ENCODE measurements around the gene TPI1. TPM values are rescaled to one million over a fixed set of nuclear protein-coding genes. Genes with fewer than 3 reads are reported as not detected.
"Not testable (repeated sequence)": the region's sequence is repeated elsewhere in the genome, so short reads cannot be mapped to it uniquely, and the experiment has no call there.

Gene TPI1
- total RNA-seq, 1 donor from 2014 or later, result 958 TPM

DNA sequence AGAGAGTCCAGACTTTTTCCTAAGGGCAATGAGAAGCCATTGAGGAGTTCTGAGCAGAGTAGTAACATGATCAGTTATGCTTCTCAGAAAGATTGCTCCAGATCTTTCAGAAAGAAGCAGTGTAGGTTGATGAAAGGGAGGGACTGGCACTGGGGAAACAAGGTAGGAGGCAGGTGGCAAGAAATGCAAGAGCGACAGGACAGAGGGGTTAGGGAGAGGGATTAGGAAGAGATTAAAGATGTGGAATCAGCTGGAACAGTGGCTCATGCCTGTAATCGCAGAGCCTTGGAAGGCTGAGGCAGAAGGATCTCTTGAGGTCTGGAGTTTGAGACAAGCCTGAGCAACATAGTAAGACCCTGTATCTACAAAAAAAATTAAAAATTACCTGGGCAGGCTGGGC is 19.7 kb upstream of the TPI1 start:
- no peak for DNase-seq (ENCODE audit: low read depth in 2 of 2)

DNA sequence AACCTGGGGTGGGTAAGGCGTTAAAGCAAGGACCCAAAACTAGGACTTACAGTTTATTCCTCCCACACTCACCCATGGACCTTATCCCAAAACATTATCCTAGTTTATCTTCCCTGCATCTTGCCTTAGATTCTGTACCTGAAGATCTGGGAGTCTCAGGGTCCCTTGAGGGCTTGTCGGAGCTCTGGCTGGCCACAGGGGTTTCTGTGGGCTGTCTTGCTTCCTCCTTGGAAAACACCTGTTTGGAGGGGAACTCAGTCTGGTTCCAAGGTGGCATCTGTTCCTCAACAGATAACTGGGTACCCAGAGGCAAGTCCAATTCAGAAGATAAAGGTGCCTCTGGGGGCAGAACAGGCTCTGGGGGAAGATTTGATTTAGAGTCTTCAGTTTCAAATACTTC is 17.9 kb upstream of the TPI1 start:
- no peak for DNase-seq (ENCODE audit: low read depth in 2 of 2)

DNA sequence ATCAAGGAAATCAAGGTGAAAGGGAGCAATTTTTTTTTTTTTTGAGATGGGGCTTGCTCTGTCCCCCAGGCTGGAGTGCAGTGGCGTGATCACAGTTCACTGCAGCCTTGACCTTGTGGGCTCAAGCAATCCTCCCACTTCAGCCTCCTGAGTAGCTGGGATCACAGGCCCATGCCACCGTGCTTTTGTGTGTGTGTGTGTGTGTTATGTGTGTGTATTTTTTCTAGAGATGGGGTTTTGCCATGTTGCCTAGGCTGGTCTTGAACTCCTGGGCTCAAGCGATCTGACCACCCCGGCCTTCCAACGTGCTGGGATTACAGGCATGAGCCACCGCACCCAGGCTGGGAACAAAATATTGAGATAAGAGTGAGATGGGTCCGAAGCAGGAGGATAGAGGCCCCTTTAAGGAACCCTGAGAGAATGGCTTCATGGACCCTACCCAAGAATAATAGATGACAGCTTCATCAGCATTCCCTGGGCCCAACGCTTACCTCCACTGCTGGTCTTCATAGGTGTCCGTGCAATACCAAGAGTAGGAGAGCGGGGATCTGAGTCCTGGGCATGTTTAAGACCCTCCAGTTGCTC is 17.3 kb upstream of the TPI1 start:
- DNase-seq (ENCODE audit: low read depth in 2 of 2), result no peak

DNA sequence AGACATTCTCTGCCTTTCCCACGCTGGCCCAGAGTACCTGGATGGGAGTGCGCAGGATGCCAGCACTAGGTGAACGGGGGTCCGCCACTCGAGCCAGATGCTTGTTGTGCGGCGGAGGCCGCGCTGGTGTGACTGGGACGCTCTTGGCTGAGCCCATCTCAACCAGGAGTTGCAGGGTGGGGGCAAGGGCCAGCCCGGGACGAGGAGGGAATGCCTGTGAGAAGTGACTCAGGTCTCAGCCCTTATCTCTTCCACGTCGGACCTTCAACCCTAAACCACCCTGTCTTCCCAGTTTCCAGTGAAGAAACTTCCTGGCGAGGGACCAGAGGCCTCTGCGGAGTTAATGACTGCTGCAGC is 16.6 kb upstream of the TPI1 start:
- no peak for DNase-seq (ENCODE audit: low read depth in 2 of 2)

DNA sequence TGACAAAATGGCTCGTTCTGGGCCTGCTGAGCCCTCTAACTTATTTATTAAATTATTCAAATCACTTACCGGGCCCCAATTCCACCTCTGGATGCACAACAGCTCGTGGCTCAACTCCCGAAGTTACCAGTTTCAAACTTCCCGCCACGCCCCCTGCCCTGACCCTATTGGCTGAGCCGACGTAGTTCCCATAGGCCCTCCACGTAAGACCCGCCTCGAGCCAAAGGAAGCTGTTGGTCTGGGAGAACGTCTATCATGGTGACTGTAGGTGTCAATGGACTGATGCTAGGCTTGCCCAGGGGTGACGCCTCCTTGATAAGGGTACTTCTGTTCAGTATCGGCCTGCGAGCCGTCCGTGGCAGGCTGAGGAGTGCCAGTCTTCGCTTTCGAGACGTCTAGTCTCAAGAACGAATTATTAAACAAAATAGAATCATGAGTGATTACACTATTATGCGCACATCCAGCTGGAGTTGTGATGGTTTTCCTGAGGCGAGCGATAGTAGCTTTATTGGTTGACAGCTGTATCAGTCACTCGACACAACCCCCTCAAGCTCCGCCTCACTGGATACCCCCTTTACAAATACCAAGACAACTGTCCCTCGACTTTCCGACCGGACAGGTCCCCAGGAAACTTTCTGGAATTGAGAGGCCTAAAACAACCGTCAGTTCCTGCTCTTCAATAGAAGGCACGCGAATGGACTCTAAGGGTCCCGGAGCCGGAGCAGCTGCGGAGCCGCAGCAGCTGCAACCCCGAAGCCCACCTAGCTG is 16.0 kb upstream of the TPI1 start, which contains the start of gene CDCA3:
Gene CDCA3, minus strand, starts transcription at position 134 of the 768 bp plus-strand sequence. CDS start 334 bp downstream, outside the sequence.
- DNase-seq (ENCODE audit: low read depth in 2 of 2), result peak; percentile 99

DNA sequence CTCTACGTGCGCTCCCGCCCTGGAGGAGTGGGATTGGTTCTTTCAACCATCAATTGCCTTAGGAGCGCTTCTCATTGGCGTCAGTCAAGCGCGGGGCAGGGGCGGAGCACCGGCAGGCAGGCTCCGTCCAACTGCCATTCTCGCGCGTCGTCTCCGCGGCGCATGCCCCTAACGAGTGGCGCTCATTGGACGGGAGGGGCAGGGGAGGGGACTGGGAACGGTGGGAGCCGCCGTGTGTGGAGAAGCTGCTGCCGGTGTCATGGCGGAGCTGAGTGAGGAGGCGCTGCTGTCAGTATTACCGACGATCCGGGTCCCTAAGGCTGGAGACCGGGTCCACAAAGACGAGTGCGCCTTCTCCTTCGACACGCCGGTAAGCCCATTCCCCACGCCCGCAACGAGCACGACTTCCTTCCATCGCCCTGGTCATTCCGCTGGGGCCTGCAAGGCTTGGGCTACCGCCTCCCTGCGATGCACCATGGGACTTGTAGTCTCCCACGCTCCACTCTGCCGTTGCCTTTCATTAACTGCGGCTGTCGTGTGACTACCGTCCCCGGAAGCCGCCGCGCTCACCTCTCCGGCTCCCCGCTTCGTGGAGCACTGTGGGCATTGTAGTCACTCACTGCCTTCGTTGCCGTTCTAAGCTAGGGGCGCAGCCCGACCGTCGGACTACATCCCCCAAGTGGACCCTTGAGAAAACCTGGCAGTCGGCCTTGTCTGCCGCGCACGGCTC is 15.2 kb upstream of the TPI1 start, which contains the start of gene USP5:
Gene USP5, plus strand, starts transcription at position 230 of the 730 bp plus-strand sequence. Its CDS starts 30 bp downstream, at position 260.
- peak; percentile 100 for DNase-seq (ENCODE audit: low read depth in 2 of 2)

DNA sequence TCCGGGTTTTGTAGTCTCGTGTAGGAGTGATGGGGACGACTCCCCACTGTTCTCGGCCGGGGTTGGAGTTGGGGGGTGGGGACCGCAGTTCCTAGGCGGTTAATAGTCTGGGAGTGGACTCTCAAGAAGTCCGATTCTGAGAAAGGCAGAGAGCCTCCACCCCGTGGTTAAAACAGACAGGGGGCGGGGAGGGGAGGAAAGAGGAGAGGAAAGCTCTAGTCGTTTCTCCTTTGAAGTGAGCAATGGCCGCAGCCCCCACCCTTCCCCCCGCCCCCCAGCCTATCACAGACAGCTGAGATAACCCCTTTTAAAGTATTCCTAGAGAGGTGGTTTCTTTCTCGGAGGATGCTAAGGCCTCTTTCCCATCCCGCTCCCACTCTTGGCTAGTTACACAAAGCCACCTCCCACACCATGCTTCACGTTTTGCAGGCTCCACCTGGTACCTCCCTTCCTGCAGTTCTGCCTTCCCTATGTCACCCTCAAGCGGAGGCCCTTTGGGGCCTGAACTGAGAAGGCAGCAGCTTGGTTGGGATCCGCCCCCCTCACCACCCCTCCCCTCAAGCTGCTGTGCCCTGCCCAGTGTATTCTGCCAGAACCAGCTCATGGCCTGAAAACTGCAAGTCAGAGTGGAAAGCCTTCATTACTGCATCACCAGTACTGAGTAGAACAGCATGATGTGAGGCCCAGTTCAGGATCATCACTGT is 14.5 kb upstream of the TPI1 start:
- peak; percentile 66 for DNase-seq (ENCODE audit: low read depth in 2 of 2)

DNA sequence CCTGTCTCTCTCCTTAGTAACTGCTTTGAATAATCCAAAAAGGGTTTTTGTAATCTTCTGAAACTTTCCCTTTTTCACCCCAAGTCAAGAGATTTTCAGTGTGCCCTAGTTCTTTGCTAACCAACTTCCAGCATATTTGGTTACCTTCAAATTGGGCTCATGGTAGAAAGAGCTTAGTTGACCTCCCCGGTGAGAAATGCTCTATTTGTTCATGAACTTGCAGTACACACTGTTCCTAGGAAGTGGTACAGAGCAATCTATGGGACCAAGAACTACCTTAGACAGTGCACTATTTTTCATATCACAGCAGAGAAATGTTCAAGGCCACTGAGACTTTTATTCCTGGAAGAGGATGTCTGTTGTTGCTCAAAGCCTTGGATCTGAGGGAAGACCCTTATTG is 13.7 kb upstream of the TPI1 start:
- no peak for DNase-seq (ENCODE audit: low read depth in 2 of 2)

DNA sequence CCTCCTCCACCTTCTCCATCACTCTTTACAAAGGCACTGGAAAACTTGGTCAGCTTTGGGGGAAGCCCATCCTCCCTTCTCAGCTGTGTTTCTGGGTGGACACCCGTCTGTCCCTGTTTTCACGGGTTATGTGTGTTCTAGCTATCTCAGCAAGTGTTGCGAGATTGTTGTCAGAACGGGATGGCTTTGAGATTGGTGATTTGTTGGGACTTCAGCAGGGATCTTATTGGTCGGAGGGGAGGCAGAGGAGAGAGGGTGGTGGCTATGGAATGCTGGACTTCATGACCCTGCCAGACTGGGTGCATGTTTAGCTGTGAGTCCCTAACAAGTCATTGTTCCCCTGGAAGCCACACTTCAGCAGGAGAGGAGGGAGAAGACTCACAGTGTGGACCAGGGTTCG is 13.3 kb upstream of the TPI1 start:
- no peak for DNase-seq (ENCODE audit: low read depth in 2 of 2)

DNA sequence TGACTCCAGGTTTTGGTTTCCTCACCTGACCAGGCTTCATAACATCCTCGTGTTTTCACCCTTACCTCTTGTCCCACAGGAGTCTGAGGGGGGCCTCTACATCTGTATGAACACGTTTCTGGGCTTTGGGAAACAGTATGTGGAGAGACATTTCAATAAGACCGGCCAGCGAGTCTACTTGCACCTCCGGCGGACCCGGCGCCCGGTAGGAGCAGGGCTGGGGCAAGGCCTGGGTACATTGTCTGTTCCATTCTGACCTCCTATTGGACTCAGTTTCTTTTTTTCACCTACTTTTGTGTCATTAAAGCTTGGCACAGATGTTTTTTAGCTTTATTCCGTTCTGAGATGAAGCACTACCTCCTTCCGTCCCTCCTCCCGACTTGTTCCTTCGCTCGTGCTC is 12.0 kb upstream of the TPI1 start:
- no peak for DNase-seq (ENCODE audit: low read depth in 2 of 2)

DNA sequence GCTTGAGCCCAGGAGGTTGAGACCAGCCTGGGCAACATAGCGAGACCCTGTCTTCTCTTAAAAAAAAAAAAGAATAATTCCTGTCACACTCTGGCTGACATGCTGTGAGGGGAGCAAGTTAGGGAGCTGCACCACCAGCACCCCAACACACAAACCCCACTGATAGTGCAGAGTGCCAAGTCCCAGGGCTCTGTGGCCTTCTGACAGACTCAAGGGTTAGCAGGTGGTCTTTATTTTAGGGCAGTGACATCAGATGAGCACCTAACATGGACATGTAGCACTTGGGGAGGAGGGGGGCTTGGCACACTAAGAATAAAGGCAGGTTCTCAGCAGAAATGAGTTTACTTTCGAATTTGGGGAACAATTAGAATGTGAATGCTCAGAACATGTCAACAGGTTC is 8.5 kb upstream of the TPI1 start:
- no peak for DNase-seq (ENCODE audit: low read depth in 2 of 2)

DNA sequence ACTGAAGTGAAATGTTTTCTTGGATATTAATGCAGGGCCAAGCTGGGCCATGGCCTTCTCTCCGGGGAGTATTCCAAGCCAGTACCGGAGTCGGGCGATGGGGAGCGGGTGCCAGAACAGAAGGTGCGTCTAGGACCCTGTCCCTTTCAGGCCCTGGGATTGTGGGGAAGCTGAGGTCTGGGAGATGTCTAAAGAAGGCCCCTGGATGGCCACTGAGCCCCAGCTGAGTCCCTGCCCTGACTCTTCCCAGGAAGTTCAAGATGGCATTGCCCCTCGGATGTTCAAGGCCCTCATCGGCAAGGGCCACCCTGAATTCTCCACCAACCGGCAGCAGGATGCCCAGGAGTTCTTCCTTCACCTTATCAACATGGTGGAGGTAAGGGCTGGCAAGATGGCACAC is 7.2 kb upstream of the TPI1 start:
- DNase-seq (ENCODE audit: low read depth in 2 of 2), result no peak

DNA sequence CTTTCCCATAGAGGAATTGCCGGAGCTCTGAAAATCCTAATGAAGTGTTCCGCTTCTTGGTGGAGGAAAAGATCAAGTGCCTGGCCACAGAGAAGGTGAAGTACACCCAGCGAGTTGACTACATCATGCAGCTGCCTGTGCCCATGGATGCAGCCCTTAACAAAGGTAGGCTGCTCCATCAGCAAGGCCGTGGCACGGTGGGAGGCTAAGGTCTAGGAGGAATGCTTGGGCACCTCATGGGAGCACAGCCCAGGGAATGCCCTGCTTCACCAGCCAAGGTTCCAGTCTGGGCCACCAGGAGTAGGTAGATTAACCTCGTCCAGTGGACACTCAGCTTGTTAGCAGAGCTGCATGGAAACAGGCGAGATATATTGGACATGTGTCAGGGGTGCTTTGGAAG is 6.4 kb upstream of the TPI1 start:
- no peak for DNase-seq (ENCODE audit: low read depth in 2 of 2)

DNA sequence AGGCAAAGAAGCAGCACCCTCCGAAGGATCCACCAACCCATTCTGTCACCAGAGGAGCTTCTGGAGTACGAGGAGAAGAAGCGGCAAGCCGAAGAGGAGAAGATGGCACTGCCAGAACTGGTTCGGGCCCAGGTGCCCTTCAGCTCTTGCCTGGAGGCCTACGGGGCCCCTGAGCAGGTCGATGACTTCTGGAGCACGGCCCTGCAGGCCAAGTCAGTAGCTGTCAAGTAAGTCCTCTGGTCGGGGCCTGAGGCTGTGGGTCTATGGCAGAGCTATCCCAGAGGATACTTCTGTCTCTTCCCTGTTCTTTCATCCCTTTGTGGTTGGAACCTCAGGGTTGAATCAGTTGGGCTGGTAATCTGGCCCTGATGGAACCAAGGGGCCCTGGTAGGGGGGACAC is 5.9 kb upstream of the TPI1 start:
- no peak for DNase-seq (ENCODE audit: low read depth in 2 of 2)

DNA sequence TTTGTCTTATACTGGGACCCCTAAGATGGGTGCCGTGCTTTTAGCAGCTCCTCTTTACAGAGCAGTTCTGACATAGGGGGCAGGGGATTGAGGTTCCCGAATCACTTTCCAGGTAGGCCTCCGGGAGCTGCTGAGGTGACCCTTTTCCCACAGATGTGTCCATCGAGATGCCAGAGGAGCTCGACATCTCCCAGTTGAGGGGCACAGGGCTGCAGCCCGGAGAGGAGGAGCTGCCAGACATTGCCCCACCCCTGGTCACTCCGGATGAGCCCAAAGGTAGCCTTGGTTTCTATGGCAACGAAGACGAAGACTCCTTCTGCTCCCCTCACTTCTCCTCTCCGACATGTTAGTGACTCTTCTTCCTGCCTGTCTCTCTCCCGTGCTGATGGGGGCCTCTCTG is 4.3 kb upstream of the TPI1 start:
- no peak for DNase-seq (ENCODE audit: low read depth in 2 of 2)

DNA sequence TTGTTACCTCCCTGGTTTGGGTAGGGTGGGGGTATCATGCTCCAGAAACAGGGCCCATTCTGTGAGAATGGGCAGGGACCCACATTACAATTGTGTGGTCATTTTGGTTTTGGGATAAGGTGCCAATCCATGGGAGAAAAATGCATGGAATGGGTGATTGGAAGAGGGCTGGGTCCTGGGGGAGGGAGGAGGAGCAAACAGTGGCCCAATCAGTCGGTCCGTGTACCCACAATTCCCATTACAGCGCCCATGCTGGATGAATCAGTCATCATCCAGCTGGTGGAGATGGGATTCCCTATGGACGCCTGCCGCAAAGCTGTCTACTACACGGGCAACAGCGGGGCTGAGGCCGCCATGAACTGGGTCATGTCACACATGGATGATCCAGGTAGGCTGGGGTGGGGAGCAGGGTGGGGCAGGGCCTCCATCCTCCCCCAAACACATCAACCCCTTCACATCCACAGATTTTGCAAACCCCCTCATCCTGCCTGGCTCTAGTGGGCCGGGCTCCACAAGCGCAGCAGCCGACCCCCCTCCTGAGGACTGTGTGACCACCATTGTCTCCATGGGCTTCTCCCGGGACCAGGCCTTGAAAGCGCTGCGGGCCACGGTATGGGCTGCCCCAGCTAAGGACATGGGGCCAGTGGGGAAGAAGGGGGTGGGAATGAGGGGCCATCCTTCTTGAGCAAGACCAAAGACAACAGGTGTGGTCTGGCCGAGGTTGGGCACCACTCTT is 3.6 kb upstream of the TPI1 start:
- DNase-seq (ENCODE audit: low read depth in 2 of 2), result no peak

DNA sequence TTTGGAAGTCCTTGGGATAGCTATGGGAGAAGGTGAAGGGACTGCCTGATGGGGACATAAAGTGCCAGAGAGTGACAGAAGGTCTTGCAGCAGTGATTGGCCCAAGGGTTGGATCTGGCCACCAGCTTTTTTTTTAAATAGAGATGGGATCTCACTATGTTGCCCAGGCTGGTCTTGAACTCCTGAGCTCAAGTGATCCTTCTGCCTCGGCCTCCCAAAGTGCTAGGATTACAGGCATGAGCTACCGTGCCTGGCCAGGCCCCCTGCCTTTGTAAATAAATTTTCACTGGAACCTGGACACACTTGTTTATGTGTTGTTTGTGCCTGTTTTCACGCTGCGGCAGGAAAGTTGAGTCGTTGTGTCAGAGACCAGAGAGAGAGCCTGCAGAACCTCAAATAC is 2.0 kb upstream of the TPI1 start:
- not testable (repeated sequence) for DNase-seq (ENCODE audit: low read depth in 2 of 2)

DNA sequence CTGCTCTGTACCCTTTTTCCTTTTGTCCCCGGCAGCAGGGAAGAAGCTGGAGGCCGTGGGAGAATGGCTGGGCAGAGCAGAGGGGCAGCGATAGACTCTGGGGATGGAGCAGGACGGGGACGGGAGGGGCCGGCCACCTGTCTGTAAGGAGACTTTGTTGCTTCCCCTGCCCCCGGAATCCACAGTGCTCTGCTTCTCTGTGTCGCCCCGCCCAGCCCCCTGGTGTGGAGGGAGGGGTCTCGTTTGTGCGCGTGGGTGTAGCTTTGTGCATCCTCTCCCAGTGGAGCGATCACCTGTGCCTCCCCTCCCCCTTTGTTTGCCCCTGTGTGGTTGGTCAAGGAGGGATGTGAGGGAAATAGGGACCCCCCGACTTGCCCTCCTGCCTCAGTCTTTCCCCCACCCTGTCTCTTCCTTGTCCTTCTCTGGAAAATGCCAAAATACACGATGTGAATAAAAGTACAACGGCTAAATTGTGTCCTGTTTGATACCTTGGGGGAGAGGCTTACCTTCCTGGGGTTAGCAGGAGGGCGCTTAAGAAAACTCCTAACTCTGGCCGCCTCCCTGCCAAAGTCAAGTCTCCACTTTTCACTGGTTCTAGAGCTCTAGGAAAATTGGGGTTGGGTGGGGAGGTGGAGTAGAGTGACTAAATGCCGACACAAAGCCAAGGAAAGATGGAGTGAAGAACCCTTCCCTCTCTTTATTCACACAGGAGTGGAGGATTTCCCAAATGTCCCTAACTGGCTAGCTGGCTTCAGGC is 990 bp upstream of the TPI1 start:
- no peak for DNase-seq (ENCODE audit: low read depth in 2 of 2)

DNA sequence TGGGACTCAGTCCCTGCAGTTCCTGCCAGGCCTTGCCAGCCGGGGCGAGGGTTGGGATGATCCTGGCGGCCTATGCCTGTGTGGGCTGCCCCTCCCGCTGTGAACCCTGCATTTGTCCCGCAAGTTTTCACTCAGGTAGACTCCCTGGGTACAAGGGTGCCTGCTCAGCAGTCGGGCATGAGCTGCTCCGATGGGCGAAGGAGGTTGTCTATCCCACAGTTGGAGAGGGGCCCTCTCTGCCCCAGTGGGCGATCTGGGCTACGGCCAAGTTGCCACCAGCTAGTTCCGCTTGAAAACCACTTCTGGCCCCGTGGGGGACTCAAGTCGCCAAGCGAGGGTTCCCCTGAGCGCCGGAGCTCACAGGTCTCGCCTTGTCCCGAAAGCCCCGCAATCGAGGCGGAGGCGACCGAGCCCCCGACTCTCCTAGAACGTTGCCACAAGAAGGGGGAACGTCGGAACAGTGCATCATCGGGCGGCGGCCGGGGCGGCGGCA is 365 bp upstream of the TPI1 start:
- no peak for DNase-seq (ENCODE audit: low read depth in 2 of 2)
